ENCODE results near the gene TTC7B. TPM values are rescaled to one million over a fixed set of nuclear protein-coding genes. Genes with fewer than 3 reads are reported as not detected.

Gene TTC7B
- total and polyA plus RNA-seq, 2 of the 13 experiments (the other 11 are each of a cell fraction or from before 2014, with no cell fraction given), result 1.3 to 3.2 TPM

DNA sequence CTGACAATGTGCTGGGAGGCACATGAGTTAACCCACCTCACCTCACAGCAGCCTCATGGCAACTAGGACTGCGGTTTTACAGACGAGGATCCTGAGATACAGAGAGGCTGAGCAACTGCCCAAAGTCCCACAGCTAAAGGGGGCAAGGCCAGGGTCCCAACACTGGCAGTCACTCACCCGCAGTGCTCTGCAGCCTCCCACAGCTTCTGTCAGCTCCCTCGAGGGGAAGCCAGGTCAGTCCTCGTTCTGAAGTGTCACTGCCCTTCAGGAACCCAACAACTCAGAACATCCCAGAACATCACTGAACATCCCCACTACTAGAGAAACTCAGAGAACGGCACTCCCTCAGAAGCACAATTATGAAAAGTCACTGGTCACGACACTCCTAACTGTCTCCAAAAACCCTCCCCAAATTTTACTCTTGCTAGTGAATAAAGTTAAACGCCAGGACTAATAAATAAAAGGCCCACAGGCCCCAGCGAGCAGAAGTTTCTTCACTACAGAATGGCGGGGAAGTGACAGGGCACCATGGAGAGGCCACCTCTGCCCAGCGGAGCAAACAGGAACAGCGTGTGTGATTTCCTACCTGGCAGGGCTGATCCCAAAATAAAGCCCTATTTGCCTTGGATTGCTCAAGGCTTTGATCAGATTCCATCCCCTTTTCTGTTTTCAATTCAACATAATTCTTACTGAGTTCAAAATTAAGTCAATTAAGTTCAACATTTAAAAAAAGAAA lies 75.1 kb downstream of the TTC7B start (continued):
- TF ChIP-seq NFKBIZ (CRISPR knock-in tag; IDR thresholded peaks at IDR 0.05) (no peak), SP140L (CRISPR knock-in tag; IDR thresholded peaks at IDR 0.05; ENCODE audit: borderline replicate concordance) (no peak), MAFK (conservative IDR thresholded peaks at IDR 0.05 in 1 of 2, IDR thresholded peaks at IDR 0.05 in 1 of 2; ENCODE audit: low read length in 2 of 2) (no peak)

DNA sequence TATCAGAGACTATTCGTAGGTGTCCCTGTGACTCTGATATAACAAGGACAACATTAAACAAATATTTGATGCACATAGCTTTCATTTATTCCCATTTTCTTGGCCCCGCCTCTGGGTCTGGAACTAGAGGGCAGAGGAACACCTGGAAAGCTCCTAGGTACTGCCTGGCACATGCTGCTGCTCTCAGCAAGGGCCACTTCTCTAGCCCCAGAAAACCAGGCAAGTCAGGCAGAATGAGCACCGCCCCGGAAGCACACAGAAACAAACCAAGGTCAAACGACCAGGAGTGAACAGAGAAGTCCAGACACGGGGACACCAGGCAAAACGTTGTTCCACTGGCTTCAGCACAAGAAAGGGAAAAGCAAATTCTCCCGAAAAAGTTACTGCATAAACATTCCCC lies 76.1 kb downstream of the TTC7B start:
- H3K36me3 ChIP-seq (replicated peaks in 1 of 2; ENCODE audit: control insufficient read depth in 1 of 2, insufficient read depth in 2 of 2, low read length in 2 of 2), result no peaks in the 10 kb centered on the region
- CTCF ChIA-PET (ENCODE audit: low intra/inter-chr PET ratio, low total read pairs), result no interaction called here
- no peaks in the 10 kb centered on the region for H3K4me1 ChIP-seq (ENCODE audit: insufficient read depth, low read length)
- no TSS peak for BruUV-seq (replicated peaks)
- no peaks in the 10 kb centered on the region; a peak in 1 of 5 replicates for H3K27me3 ChIP-seq (ENCODE audit: control insufficient read depth in 1 of 2, insufficient read depth in 2 of 2, low read length in 2 of 2)
- ATAC-seq (no peak), FAIRE-seq (no peak), DNase-seq (ENCODE audit: low spot score) (no peak)
- POLR2A ChIA-PET, result no interaction called here
- no peak overlapping the region for H3K27ac ChIP-seq (ENCODE audit: extremely low read length, insufficient read depth, low read length)
- H3K79me2 ChIP-seq (ENCODE audit: insufficient read depth, low read length), result no peaks in the 10 kb centered on the region
- in situ Hi-C loops (cut with HindIII; ENCODE audit: extremely low pct_ligation_motif_present, low pct_unique_long_range_greater_than_20kb), result no loop called here
- H3K9me3 ChIP-seq (ENCODE audit: low read length), result no peaks in the 10 kb centered on the region
- H2AFZ ChIP-seq (ENCODE audit: low read length), result no peak overlapping the region
- no peak overlapping the region for H3K9ac ChIP-seq (ENCODE audit: insufficient read depth, low read depth, low read length)
- WGBS (ENCODE audit: low lambda C conversion rate), result 44% methylated on average over 8 of the region's 8 CpGs
- H4K20me1 ChIP-seq (ENCODE audit: insufficient read depth, low read length), result no peaks in the 10 kb centered on the region
- no peak overlapping the region for H3K4me2 ChIP-seq (ENCODE audit: low read depth, low read length)
- intact Hi-C loops (cut with micrococcal nuclease; ENCODE audit: unreplicated experiment), result no loop called here
- TF ChIP-seq ZNF607 (CRISPR knock-in tag; IDR thresholded peaks at IDR 0.05; ENCODE audit: borderline replicate concordance) (no peak), KDM5A (IDR thresholded peaks at IDR 0.05; ENCODE audit: borderline replicate concordance, low read length) (no peak), ZNF138 (CRISPR knock-in tag; IDR thresholded peaks at IDR 0.05; ENCODE audit: low read depth) (no peak), GABPB1 (CRISPR knock-in tag; IDR thresholded peaks at IDR 0.05) (0 out of 2 replicates have a peak, but pooled peaks have one; percentile 20), DPF2 (CRISPR knock-in tag; IDR thresholded peaks at IDR 0.05; ENCODE audit: borderline replicate concordance, low read depth) (no peak), GABPA (IDR thresholded peaks at IDR 0.05; ENCODE audit: low read depth, low read length) (no peak), GABPA (CRISPR knock-in tag; IDR thresholded peaks at IDR 0.05; ENCODE audit: low read depth) (0 out of 2 replicates have a peak, but pooled peaks have one; percentile 34)
- TF ChIP-seq, protein P1, sequence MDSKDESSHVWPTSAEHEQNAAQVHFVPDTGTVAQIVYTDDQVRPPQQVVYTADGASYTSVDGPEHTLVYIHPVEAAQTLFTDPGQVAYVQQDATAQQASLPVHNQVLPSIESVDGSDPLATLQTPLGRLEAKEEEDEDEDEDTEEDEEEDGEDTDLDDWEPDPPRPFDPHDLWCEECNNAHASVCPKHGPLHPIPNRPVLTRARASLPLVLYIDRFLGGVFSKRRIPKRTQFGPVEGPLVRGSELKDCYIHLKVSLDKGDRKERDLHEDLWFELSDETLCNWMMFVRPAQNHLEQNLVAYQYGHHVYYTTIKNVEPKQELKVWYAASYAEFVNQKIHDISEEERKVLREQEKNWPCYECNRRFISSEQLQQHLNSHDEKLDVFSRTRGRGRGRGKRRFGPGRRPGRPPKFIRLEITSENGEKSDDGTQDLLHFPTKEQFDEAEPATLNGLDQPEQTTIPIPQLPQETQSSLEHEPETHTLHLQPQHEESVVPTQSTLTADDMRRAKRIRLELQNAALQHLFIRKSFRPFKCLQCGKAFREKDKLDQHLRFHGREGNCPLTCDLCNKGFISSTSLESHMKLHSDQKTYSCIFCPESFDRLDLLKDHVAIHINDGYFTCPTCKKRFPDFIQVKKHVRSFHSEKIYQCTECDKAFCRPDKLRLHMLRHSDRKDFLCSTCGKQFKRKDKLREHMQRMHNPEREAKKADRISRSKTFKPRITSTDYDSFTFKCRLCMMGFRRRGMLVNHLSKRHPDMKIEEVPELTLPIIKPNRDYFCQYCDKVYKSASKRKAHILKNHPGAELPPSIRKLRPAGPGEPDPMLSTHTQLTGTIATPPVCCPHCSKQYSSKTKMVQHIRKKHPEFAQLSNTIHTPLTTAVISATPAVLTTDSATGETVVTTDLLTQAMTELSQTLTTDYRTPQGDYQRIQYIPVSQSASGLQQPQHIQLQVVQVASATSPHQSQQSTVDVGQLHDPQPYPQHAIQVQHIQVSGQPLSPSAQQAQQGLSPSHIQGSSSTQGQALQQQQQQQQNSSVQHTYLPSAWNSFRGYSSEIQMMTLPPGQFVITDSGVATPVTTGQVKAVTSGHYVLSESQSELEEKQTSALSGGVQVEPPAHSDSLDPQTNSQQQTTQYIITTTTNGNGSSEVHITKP (CRISPR knock-in tag; IDR thresholded peaks at IDR 0.05; ENCODE audit: low read depth), result no peak
- H3K4me3 ChIP-seq (replicated peaks in 1 of 3; ENCODE audit: insufficient read depth in 1 of 3, low read depth in 2 of 3, low read length in 3 of 3), result no peak overlapping the region
